Activated CD8-positive, alpha-beta T cell treated with anti-CD3 and anti-CD28 coated beads for 36 hours (primary cell): ENCODE results near the gene TPM4. TPM values are rescaled to one million over a fixed set of nuclear protein-coding genes. Genes with fewer than 3 reads are reported as not detected.

Experiments used
- ATAC-seq: fragments of 200-7000 bp; cut with Tn5 transposase; one replicate; pipeline ENCODE4 v1.10.0; 2021; ENCODE audit warnings: mild to moderate bottlenecking, moderate library complexity
- CTCF ChIA-PET: fragments of 350-600 bp; sonication (Branson Sonifier 250); formaldehyde crosslinking; loops from one replicate; lab custom pipeline; 2021; ENCODE audit warnings: antibody characterized with exemption; lab: Charles Lee
- POLR2A ChIA-PET: fragments of 350-600 bp; sonication (Branson Sonifier 250); formaldehyde crosslinking; loops from one replicate; lab custom pipeline; 2021; ENCODE audit warnings: antibody characterized with exemption; lab: Charles Lee
- DNase-seq: peaks from one replicate; pipeline ENCODE4 v3.0.0-alpha.2; 2020
- H3K27ac Mint-ChIP-seq: one replicate; pipeline ENCODE4 v1.8.0; 2021; ENCODE audit warnings: mild to moderate bottlenecking, mixed read lengths
- H3K27me3 Mint-ChIP-seq: one replicate; pipeline ENCODE4 v1.8.0; 2021; ENCODE audit warnings: mixed read lengths
- H3K36me3 Mint-ChIP-seq: one replicate; pipeline ENCODE4 v1.8.0; 2021; ENCODE audit warnings: low read depth, mixed read lengths
- H3K4me1 Mint-ChIP-seq: one replicate; pipeline ENCODE4 v1.8.0; 2021; ENCODE audit warnings: low read depth, mixed read lengths
- H3K4me3 Mint-ChIP-seq: one replicate; pipeline ENCODE4 v1.8.0; 2021; ENCODE audit warnings: mild to moderate bottlenecking, moderate library complexity, mixed read lengths
- H3K9me3 Mint-ChIP-seq: one replicate; pipeline ENCODE4 v1.8.0; 2021; ENCODE audit warnings: mixed read lengths
- intact Hi-C: fragments of 100-400 bp; cut with micrococcal nuclease; formaldehyde crosslinking; loops from one replicate; pipeline ENCODE4 v1.10.0; 2022
- total RNA-seq, 2 experiments: library from RNA; stranded (reverse); gene quantifications; one replicate each; pipeline ENCODE4 v1.2.3, GENCODE V29; 2021
- TF ChIP-seq, protein P1 (sequence below): fragments of 200-600 bp; IDR thresholded peaks from one replicate; pipeline ENCODE4 v1.8.0; 2022; ENCODE audit warnings: antibody characterized with exemption, mild to moderate bottlenecking

The TPM4 gene
- total RNA-seq, 2 experiments from 2014 or later: 230 to 232 TPM

DNA sequence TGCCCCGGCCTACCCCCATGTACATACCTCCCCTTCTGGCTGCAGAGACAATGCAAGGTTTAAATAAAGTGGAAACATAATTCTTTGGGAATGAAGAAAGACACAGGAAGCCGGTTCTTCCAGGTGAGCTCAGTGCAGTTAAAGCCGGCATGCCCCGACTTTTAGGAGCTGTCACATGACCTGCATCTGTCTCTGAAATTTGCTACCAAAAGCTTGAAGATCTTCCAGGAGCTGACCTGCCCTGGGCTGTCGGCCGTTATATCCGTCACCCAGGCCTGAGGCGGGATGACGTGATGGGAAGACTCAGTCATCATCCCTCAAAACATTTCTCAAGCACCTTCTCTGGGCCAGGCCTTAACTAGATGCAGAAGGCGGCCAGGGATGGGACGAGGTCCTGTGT lies 45.7 kb downstream of the TPM4 start:
- ChIA-PET POLR2A (interaction anchor here (1.0 to 1.2 kb wide), 2 partner anchors 15 to 494 kb away, joined by 3 to 4 read pairs; no protein-coding TSS in a partner anchor), CTCF (interaction anchor here (0.8 to 1.5 kb wide), 4 partner anchors 19 to 64 kb away, joined by 3 to 4 read pairs (median 4); partner anchors contain the start of genes FAM32A and HSH2D)
- no peaks in the 10 kb centered on the region for H3K27me3 Mint-ChIP-seq
- H3K36me3 Mint-ChIP-seq: peaks cover 58% of the 10 kb centered on the region
- ATAC-seq: no peak
- no peaks in the 10 kb centered on the region for H3K9me3 Mint-ChIP-seq
- intact Hi-C loops: no loop called here
- DNase-seq: no peak
- H3K4me1 Mint-ChIP-seq: peaks cover 30% of the 10 kb centered on the region
- TF ChIP-seq, protein P1, sequence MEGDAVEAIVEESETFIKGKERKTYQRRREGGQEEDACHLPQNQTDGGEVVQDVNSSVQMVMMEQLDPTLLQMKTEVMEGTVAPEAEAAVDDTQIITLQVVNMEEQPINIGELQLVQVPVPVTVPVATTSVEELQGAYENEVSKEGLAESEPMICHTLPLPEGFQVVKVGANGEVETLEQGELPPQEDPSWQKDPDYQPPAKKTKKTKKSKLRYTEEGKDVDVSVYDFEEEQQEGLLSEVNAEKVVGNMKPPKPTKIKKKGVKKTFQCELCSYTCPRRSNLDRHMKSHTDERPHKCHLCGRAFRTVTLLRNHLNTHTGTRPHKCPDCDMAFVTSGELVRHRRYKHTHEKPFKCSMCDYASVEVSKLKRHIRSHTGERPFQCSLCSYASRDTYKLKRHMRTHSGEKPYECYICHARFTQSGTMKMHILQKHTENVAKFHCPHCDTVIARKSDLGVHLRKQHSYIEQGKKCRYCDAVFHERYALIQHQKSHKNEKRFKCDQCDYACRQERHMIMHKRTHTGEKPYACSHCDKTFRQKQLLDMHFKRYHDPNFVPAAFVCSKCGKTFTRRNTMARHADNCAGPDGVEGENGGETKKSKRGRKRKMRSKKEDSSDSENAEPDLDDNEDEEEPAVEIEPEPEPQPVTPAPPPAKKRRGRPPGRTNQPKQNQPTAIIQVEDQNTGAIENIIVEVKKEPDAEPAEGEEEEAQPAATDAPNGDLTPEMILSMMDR: no peak
- H3K27ac Mint-ChIP-seq: no peak overlapping the region
- H3K4me3 Mint-ChIP-seq: no peak overlapping the region

DNA sequence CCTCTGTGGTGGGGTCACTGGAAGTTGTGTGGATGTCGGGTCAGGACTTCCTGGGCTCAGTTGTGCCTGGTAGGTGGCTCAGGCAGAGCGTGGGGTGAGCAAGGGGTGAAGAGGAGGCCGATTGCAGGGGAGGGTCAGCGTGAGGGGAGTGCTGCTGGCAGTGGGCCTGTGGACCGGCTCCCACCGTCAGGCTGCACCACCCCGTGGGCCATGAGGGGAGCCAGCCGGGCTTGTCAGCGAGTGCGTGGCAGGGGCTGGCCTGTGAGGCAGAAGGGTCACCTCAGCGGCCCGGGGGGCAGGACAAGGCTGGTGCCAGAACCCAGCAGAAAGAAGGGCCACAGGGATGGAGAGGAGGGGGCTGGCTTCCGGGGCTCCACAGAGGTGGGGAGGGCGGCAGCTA lies 48.7 kb downstream of the TPM4 start:
- H3K27me3 Mint-ChIP-seq: no peaks in the 10 kb centered on the region
- DNase-seq: no peak
- H3K4me1 Mint-ChIP-seq: peaks cover 2% of the 10 kb centered on the region
- ChIA-PET POLR2A (no interaction called here), CTCF (no interaction called here)
- no peaks in the 10 kb centered on the region for H3K9me3 Mint-ChIP-seq
- intact Hi-C loops: no loop called here
- H3K27ac Mint-ChIP-seq: no peak overlapping the region
- ATAC-seq: no peak
- TF ChIP-seq, protein P1: no peak
- peaks cover 54% of the 10 kb centered on the region for H3K36me3 Mint-ChIP-seq
- no peak overlapping the region for H3K4me3 Mint-ChIP-seq

DNA sequence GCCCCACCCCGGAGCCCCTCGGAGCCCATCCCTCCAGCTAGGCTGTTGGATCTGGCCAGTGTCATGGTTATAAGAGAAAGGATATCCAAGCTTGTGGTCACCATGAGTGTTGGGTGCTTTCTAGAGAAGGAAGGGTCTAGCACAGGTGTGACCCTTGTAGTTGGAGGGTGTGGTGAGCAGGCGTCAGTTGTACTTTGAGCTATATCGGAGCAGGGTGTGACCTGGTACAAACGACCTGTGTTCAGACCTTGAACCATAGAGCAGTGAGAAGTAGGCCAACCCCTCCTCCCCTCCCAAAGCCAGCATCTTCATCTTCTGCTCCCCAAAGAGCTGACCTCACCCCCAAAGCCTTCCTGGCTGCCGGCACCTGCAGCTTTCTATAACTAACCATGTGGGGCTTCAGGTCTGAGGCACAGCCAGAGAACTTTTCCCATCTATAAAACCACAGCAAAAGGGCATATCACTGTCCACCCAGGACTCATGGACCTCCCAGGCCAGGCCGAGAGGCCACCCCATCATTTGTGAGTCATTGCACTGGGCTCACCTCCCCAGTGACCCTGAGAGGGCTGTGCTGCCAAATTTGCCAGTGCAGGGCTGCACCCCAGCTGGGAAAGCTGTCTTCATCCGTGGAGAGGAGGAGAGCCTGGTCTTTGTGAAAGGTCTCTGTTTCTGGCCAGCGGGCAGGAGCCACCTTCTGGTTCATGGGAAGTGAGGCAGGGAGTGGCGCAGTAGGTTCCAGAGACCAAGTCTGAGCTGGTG lies 49.6 kb downstream of the TPM4 start:
- POLR2A ChIA-PET: interaction anchor here (1.2 to 1.9 kb wide), 3 partner anchors 8 to 28 kb away, joined by 3 to 5 read pairs (median 3); no protein-coding TSS in a partner anchor
- intact Hi-C loops: no loop called here
- CTCF ChIA-PET: interaction anchor here (0.7 kb wide), 1 partner anchor 10 kb away, joined by 3 read pairs; no protein-coding TSS in a partner anchor
- Mint-ChIP-seq H3K4me3 (no peak overlapping the region), H3K36me3 (peaks cover 56% of the 10 kb centered on the region), H3K27me3 (no peaks in the 10 kb centered on the region), H3K4me1 (no peaks in the 10 kb centered on the region), H3K27ac (no peak overlapping the region), H3K9me3 (no peaks in the 10 kb centered on the region)
- TF ChIP-seq, protein P1: no peak
- DNase-seq: no peak
- ATAC-seq: no peak

DNA sequence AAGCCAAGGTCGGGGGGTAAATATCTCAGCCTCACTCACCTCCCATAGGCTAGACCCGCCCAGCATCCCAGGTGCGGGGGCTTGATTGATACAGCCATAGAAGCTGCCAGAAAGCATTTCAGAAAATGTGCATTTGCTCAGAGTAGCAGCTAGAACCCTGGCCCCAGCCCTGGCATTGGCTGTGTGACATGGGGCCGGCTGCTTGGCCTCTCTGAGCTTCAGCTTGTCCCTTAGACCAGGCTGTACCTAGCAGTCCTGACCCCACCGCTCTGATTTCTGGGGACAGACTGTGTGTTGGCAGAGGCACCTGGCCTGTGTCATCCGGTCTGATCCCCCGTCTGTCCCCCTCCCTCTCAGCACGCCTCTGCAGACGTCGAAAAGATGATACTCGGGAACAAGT lies 50.8 kb downstream of the TPM4 start:
- intact Hi-C loops: no loop called here

More for the DNA sequence above, 50.8 kb downstream of the TPM4 start:
- Mint-ChIP-seq H3K4me1 (no peaks in the 10 kb centered on the region), H3K27ac (no peak overlapping the region), H3K27me3 (no peaks in the 10 kb centered on the region), H3K9me3 (peaks cover 3% of the 10 kb centered on the region), H3K36me3 (peaks cover 60% of the 10 kb centered on the region), H3K4me3 (no peak overlapping the region)
- CTCF ChIA-PET: interaction anchor here (0.7 kb wide), 1 partner anchor 11 kb away, joined by 3 read pairs; no protein-coding TSS in a partner anchor
- POLR2A ChIA-PET: interaction anchor here (1.0 to 1.9 kb wide), 3 partner anchors 8 to 16 kb away, joined by 3 to 5 read pairs (median 3); partner anchors contain the start of gene HSH2D
- no peak for ATAC-seq
- no peak for DNase-seq
- TF ChIP-seq, protein P1: no peak
